Colon (tissue), 2 donors: ENCODE data around the gene STYX.
"Not testable (repeated sequence)": the region's sequence is repeated elsewhere in the genome, so short reads cannot be mapped to it uniquely, and the experiment has no call there.

Source experiments
- FAIRE-seq: peaks from 2 replicates; lab custom pipeline; 2012; peaks lifted over from hg19 to GRCh38; lab: Jason Lieb, UNC
- donor health status: control.
- donor health status: control.

The STYX gene

DNA sequence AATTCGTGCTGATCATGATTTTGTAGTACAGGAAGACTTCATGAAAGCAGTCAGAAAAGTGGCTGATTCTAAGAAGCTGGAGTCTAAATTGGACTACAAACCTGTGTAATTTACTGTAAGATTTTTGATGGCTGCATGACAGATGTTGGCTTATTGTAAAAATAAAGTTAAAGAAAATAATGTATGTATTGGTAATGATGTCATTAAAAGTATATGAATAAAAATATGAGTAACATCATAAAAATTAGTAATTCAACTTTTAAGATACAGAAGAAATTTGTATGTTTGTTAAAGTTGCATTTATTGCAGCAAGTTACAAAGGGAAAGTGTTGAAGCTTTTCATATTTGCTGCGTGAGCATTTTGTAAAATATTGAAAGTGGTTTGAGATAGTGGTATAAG lies 2.5 kb upstream of the STYX start:
- FAIRE-seq = peak; percentile 81

DNA sequence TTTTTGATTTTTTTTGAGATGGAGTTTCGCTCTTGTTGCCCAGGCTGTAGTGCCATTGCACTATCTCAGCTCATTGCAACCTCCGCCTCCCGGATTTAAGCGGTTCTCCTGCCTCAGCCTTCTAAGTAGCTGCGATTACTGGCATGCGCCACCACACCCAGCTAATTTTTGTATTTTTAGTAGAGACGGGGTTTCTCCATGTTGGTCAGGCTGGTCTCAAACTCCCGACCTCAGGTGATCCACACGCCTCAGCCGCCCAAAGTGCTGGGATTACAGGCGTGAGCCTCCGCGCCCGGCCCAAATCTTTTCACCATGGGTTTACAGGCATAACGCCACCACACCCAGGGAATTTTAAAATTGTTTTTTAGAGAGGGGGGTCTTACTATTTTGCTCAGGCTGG lies 931 bp upstream of the STYX start:
- FAIRE-seq = not testable (repeated sequence)

DNA sequence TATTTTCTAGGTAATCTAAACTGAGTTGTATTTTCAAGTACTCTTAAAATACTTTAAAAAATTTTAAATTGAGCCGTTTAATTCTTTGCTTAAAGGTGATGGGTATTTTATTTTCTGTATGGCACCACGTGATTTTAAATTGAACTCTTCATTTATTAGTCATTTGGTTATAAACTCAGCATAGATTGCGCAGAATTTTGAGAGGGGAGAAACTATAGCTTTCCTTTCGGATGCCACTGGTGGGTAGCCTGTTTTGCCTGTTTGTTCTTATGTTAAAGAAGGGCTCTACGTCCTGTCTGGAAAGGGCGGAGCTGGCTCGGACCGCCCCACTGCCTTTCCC lies 411 bp upstream of the STYX start:
- no peak for FAIRE-seq

DNA sequence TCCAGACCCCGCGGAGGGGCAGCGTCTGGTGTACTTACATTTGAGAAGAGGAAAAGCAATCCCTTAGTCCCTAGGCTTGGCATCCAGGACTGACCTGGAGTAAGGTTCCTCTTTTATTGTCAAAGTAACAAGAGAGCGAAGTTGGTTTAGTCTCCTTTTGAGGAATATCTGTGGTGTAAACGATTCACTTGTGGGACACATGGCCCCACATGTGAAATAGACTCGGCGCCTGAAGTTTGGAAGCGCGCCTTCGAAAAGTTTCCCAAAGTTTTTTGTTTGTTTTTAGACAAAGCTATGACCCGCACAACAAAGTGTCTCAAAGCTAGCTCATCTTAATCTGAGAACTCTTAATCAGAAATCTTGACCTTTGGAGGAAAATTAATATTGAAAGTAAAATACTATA lies 744 bp downstream of the STYX start:
- no peak for FAIRE-seq

DNA sequence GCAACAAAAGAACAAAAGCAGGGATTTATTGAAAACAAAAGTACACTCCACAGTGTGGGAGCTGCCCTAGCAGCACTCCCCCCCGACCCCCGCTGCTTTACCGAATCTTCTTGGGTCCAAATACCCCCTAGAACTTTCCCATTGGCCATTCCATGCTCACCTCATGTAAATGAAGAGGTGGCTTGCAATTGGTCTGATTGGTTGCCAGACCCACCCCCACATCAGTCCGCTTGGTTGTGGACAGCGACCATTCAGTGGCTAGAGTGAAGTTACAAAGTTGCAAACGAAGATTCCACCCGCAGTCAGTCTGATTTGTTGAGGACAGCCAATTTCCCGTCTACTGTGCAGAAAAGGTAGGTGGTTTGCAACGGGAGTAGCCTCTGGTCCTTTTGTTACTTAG lies 3.9 kb downstream of the STYX start:
- FAIRE-seq = no peak

DNA sequence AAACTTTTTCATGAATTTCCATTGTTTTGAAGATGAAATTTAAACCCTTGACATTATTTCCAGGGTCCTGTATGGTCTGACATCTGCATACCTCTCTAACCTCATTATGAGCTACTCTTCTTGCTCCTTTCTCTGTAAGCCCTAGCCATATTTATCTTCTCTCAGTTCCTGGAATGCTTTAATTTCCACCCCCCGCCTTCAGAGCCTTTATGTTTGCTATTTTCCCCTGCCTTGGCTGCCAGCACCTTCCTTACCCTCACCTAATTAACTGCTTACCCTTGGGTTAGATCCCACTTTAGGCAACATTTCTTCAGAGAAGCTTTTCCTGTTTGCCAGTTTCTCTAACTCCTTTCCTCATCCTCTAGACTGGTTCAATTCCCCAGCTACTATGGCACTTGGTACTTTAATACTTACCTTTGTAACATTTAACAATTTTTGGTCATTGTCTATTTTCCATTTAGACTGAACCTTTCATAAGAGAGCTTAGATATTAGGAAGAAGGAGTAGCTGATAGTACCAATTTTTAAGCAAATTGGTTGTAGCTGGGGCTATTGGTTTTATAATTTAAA lies 6.0 kb downstream of the STYX start:
- FAIRE-seq = no peak

DNA sequence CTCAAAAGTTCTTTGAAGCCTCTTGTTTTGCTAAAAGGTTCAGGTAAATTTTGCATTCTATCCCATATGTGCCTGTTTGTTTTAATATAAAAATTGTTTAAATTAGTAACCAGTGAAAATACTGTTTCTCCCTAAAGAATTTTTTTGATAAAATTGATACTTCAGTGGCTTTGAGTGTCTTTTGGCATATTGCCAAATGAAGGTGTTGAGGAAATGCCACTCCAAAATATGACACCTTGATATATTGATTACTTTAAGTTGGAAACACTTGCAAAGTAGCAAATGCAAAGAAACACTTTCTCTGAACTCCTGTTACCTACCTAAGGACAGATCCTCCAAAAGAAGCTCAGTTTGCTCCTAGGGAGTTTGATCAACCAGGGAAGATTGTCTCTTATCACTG lies 8.4 kb downstream of the STYX start:
- FAIRE-seq = no peak

DNA sequence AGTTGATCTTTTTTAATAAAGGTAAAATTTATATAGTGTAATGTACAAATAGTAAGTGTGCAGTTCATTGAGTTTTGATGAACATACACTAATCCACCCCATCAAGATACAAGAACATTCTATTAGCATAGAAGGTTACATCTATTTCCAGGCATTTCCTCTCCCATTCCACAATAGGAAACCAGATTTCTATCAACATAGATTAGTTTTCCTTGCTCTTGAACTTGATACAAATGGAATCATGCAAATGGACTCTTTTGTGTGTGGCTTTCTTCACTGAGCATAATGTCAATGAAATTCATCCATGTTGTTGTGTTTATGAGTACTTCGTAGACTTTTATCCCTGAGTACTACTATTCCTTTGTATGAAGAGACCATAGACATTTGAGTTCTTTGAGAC lies 10.8 kb downstream of the STYX start:
- FAIRE-seq = no peak

DNA sequence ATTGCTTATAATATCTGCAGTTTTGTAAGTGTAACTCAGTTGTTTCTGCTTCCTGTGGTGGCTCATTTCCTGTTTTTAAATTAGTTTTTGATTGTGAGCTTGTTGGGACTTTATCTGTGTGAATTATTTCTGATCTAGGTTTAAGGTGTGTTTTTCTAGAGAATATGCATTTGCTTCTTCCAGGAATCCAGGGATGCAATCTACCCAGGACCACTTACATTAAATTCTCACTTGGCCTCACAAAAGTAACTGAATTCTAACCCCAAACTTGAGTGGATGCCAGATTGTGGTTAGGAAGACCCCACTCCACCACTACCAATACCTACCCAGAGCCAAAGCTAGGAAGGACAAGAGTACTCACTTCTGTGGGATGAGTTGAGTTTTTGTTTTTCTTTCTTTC lies 11.9 kb downstream of the STYX start:
- no peak for FAIRE-seq

DNA sequence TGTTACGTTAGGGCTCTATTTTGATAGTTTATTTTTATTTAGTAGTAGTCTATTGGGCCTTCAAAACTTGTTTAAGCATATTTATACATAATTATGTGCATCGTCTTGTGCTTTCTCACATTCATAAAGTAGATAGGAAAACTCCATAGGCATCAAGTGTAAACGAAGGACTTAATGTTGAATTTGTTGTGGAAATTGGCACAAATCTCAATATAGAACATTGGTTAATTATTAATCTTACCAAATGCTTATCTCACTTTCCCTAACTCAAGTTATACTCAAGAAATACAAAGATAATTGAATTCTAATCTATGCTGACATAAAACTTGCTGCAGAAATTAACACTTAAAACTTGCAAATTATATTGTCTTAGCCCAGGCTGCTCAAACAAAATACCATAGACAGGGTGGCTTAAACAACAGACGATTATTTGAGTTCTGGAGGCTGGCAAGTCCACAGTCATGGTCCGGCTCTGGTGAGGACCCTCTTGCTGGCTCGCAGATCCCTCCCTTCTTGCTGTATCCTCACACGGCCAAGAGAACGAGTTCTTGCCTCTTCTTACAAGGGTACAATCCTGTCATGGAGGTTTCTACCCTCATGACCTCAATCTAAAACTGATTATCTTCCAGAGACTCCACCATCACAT lies 18.8 kb downstream of the STYX start:
- FAIRE-seq = no peak

DNA sequence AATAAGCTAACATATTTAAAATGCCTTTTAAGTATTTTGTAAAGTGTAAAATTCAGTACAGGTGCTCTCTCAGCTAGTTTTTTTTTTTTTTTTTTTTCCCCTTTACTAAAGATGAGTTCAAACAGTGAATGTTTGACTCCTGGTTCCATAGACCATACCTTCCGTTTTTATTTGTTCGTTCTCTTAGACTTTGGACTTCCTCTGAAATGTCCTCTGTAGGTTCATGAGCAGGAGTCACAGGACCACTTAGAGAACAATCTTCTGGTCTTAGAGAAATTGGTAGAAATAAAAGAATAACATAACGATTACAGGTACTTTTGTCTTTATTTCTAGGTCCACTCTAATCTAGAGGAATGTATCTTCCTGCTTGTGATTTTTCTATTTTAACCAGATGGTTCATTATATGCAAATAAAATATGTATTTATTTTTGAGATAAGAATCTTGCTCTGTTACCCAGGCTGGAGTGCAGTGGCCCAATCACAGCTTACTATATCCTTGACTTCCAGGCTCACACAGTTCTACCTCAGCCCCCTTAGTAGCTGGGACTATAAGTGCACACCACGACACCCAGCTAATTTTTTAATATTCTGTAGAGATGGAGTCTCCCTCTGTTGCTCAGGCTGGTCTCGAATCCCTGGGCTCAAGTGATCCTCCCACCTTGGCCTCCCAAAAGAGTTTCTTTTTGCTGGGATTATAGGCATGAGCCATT lies 25.8 kb downstream of the STYX start:
- no peak for FAIRE-seq

DNA sequence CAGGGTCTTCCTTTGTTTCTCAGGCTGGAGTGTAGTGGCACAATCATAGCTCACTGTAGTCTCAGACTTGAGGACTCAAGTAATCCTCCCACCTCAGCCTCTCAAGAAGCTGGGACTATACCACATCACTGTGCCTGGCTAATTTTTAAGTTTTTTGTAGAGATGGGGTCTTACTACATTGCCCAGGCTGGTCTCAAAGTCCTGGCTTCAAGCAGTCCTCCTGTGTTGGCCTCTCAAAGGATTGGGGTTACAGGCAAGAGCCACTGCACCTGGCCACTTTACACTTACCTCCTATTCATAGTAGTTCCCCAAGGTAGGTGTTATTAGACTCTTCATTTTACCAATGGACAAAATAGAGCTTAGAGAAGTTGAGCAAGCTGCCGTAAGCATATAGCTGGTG lies 29.2 kb downstream of the STYX start:
- FAIRE-seq = no peak

DNA sequence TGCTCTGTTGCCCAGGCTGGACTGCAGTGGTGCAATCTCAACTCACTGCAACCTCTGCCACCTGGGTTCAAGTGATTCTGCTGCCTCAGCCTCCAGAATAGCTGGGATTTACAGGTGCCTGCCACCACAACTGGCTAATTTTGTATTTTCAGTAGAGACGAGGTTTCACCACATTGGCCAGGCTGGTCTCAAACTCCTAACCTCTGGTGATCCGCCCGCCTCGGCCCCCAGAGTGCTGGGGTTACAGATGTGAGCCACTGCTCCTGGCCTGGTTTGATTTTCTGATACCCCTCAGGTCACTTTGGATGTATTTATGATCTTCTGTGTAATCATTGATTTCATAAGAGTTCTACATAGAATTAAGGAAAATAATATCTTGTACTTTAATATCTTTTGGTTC lies 33.0 kb downstream of the STYX start:
- not testable (repeated sequence) for FAIRE-seq

DNA sequence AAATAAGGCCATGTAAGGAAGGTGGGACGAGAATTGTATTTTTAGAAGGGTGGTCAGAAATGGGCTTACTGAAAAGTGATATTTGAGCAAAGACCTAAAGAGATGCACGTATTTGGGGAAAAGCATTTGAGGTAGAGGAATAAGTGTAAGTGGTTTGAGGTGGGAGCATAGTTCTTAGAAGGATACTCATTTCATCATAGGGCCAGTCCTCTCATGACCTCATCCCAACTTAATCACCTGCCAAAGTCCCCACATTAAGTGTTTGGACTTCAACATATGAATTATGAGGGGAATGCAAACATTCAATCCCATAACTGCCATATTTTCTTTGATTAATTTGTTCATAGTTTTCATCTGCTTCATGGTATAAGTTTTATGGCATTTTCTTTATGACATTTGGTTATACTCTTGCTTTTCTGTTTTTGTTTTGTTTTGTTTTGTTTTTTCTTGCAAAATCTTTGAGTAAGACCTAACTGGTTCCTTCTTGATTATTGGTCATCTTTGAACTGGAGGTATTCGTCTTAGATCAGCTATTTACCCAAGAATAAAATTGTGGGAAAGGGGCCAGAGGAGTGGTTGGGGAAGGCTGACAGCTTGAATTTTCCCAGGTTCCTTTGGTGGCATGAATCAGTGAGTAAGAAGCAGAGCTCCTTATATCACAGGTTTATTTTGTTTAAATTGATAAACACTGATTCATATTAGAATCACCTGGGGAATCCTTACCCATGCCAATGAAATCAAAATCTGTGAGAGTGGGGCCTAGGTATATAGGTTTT lies 37.3 kb downstream of the STYX start:
- no peak for FAIRE-seq

DNA sequence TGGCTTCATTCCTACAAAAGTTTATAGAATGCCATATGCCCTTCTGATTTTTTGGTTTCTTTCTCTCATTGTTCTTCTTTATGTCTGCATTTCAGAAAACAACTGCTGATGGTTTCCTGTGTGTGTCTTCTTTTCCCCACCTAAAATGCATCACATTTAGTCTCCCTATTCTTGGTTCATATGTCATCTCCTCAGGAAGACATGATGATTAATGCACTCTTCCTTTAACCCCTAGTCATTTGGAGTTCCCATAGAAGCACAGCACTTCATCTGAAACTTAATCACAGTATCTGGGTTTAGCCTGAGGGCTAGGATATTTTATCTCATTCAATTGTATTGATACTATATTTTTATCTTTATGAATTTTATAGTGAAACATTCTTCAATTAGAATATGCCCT lies 39.9 kb downstream of the STYX start:
- FAIRE-seq = no peak

DNA sequence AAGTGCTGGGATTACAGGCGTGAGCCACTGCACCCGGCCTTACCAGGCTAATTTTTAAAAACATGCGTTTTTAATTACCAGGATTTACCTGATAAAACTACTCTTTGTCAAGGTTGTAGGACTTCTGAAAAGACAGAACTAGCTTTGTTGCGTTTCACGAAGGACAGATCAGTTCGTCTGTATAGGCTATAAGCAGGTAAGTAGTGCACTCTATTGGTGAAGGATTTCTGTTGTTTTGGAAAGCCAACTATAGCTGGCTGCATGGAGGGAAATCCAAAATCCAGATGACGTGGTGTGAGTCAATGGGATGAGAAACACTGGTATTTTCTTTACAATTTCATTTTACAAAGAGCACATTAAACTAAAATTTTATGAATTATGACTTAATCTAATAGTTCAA lies 46.9 kb downstream of the STYX start:
- no peak for FAIRE-seq

DNA sequence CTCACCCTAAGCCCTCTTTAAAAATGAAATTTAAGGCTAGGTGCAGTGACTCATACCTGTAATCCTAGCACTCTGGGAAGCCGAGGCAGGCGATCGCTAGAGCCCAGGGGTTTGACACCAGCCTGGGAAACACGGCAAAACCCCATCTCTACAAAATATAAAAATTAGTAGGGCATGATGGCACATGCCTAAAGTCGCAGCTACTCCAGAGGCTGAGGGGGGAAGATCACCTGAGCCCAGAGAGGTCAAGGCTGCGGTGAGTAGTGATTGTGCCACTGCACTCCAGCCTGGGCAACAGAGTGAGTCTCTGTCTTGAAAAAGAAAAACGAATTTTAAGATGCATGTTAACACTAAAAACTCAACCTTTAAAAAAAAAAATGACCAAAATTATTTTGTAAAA lies 48.7 kb downstream of the STYX start:
- no peak for FAIRE-seq

DNA sequence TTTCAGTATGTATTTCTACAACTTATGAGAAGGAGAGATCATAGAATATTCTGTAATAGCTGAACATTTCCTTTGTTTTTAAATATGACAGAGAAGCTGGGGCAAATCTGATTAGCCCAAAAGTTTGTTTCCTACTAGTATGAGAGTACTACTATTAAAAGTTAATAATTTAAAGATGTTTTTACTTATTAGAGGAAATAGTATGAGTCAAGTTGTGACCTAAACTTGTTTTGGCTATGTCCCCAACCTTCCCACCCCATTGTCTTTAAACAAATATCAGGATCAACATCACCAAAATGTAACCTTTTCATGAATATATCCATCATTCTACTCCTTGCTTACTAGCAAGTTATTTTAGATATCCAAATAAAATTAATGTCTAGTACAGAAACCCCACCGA lies 50.9 kb downstream of the STYX start:
- FAIRE-seq = no peak

DNA sequence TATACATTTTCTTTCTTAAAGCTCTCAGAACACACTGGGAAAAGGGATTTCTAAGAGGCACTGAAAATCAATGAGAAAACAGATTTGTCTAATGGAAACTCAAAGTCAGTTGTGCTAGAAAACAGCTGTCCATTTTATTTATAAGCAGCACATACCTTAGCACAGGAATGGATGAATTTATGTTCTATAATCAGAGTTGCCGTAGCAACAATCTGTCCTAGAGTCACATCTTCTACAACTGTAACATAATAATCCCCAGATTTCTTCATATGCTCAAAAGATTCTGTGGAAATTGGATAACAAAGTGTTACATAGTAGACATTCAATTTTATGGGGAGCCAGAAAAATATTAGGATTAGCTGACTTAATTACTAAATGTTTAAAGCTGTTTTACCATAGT lies 51.7 kb downstream of the STYX start:
- no peak for FAIRE-seq

DNA sequence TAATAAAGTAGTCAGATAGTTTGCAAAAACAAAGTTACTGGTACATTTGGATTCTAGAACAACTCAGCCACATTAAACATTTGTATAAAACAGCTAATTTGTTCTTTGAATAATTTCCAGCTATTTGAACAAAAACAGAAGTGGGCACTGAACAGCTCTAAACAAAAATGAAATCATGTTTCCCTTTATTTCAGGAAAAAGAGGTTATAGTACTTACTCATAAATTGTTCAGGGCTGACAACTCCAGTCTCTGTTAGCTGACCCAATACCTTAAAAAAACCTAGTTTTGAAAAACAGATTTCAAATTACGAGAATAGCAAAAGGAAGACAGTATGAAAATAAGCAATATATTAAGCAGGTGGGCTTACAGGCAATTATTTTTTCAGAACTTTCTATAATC lies 53.2 kb downstream of the STYX start:
- no peak for FAIRE-seq

DNA sequence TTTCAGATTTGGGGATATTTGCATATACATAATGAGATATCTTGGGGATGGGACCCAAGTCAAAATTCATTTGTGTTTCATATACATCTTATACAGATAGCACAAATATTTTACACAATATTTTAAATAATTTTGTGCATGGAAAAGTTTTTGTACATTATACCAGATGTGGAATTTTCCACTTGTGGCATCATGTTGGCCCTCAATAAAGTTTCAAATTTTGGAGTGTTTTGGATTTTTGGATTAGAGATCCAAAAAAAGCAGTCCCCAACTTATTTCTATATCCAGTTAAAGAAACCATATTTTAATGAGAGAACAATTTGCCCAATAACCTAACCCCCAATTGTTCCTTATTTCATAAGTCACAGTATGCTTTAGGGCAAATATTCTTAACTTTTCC lies 56.9 kb downstream of the STYX start:
- FAIRE-seq = no peak

DNA sequence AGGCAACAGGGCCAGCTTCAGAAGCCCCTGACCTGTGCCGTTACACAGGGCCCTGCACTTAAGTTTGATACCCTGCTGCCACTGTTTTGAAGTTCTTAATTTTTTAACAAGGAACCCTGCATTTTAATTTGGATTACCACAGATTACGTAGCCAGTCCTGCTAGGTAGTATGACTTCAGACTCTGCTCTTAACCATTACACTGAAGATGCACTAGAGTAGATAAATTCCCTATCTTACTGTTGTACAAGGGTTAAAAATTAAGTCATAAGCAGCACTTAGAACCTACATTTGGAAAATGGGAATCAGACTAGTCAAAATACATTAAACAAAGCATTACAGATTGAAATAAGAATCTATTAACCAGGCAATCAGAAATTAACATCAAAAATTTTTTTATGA lies 59.2 kb downstream of the STYX start:
- no peak for FAIRE-seq

DNA sequence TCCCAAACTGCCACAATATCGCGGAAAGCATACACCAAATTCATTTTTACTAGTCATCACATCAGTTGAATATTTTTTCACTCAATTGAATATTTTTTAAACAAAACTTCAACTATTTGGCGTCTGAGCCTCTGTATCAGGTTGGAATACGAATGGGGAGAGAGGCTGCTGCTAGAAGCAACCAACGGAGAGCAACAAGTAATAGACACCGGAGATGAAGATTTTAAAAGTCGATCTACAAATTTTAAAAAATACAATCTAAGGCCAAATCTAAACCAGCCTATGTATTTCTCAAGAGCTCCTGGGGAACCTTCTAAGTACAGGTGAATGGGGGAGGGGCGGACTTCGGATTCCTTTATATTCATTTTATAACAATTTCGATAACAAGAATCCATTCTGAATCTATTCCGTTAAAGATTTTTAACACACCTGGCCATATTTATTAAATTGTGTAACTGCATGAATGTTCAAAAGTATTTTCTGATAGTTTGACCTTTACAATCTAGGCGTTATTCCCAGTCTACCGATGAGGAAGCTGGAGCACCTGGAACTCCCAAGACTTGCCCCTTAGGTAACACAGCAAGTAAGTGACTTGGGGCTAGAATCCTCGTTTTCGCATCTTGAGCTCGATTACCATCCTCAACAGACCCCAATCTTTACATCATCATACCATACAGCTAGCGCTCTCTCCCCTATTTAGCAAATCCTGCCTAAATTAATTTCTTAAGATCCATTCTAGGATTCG lies 60.2 kb downstream of the STYX start:
- no peak for FAIRE-seq
